A549 (cell line): ENCODE data around the gene FOXC2. TPM values are rescaled to one million over a fixed set of nuclear protein-coding genes. Genes with fewer than 3 reads are reported as not detected.

Source experiments
- ATAC-seq, 2 experiments: fragments of 200-7000 bp in 1 of 2; fragments of >200 bp in 1 of 2; cut with Nextera tagmentation in 1 of 2; cut with Tn5 transposase in 1 of 2; 3 replicates each; pipeline versions ENCODE4 v1.8.0 to v1.9.1; 2018 to 2020; ENCODE audit warnings: mild to moderate bottlenecking in 1 of 2, moderate library complexity in 1 of 2
- CTCF ChIA-PET: fragments of 300-600 bp; sonication (Branson Sonifier 250); formaldehyde crosslinking; extraction: SDS; loops from one replicate; lab custom pipeline; 2021; ENCODE audit warnings: antibody characterized with exemption, inconsistent platforms; lab: Yijun Ruan, JAX
- POLR2A ChIA-PET: fragments of 350-600 bp; formaldehyde crosslinking; extraction: SDS; loops from one replicate; lab custom pipeline; 2021; ENCODE audit warnings: antibody characterized with exemption, inconsistent platforms; lab: Yijun Ruan, JAX
- DNase-seq, 2 experiments: peaks; one replicate each; pipeline versions ENCODE4 v3.0.0 to v3.0.0-alpha.2; 2011 to 2016; ENCODE audit warnings: low read depth in 1 of 2, low spot score in 1 of 2
- FAIRE-seq: peaks from 2 replicates; lab custom pipeline; 2011; peaks lifted over from hg19 to GRCh38; lab: Jason Lieb, UNC
- H3K27ac ChIP-seq, 2 experiments: fragments of >200 bp; sonication (Bioruptor Twin); formaldehyde crosslinking; 3 replicates each; pipeline ENCODE4 v1.5.1; 2016 to 2017
- H3K4me1 ChIP-seq: fragments of >200 bp; sonication (Bioruptor Twin); formaldehyde crosslinking; 3 replicates; pipeline ENCODE4 v1.6.1; 2016
- H3K4me2 ChIP-seq: fragments of >200 bp; sonication (Bioruptor Twin); formaldehyde crosslinking; 3 replicates; pipeline ENCODE4 v1.6.1; 2016
- H3K4me3 ChIP-seq: fragments of >200 bp; sonication (Bioruptor Twin); formaldehyde crosslinking; 3 replicates; pipeline ENCODE4 v1.5.1; 2016
- H3K9me3 ChIP-seq: fragments of >200 bp; sonication (Bioruptor Twin); formaldehyde crosslinking; 3 replicates; pipeline ENCODE4 v1.6.1; 2016
- ATOH8 ChIP-seq: fragments of 250-450 bp; sonication (Bioruptor Pico); IDR thresholded peaks from 2 replicates; pipeline ENCODE4 v1.5.0; 2020; ENCODE audit warnings: low read depth, mild to moderate bottlenecking, moderate library complexity
- BHLHE40 ChIP-seq: IDR thresholded peaks from 2 replicates; pipeline ENCODE4 v1.6.1; 2012; ENCODE audit warnings: low read depth, low read length, inconsistent platforms
- CBX2 ChIP-seq: fragments of 200-600 bp; sonication (generic); IDR thresholded peaks from 2 replicates; pipeline ENCODE4 v1.6.1; 2016; ENCODE audit warnings: low read depth, mild to moderate bottlenecking, borderline replicate concordance
- E2F6 ChIP-seq: IDR thresholded peaks from 2 replicates; pipeline ENCODE4 v1.6.1; 2012; ENCODE audit warnings: low read depth, borderline replicate concordance
- EHMT2 ChIP-seq: fragments of 200-600 bp; sonication (generic); IDR thresholded peaks from 2 replicates; pipeline ENCODE4 v1.6.1; 2016; ENCODE audit warnings: antibody characterized with exemption, low read depth, mild to moderate bottlenecking, moderate library complexity
- ESRRA ChIP-seq: fragments of 150-350 bp; IDR thresholded peaks from 2 replicates; pipeline ENCODE4 v1.6.1; 2014; ENCODE audit warnings: mild to moderate bottlenecking, low read length, borderline replicate concordance
- FOSB ChIP-seq: fragments of 250-450 bp; sonication (Bioruptor Pico); IDR thresholded peaks from 2 replicates; pipeline ENCODE4 v1.5.0; 2020; ENCODE audit warnings: mild to moderate bottlenecking, moderate library complexity
- HDAC2 ChIP-seq: fragments of 200-600 bp; sonication (generic); IDR thresholded peaks from 2 replicates; pipeline ENCODE4 v1.6.1; 2016
- JUNB ChIP-seq: fragments of >200 bp; sonication (Bioruptor Twin); formaldehyde crosslinking; IDR thresholded peaks from 2 replicates; pipeline ENCODE4 v1.6.1; 2016
- KDM1A ChIP-seq: fragments of 200-600 bp; sonication (generic); IDR thresholded peaks from 2 replicates; pipeline ENCODE4 v1.6.1; 2016; ENCODE audit warnings: low read depth, mild to moderate bottlenecking
- KDM5A ChIP-seq: fragments of 200-600 bp; sonication (generic); IDR thresholded peaks from 2 replicates; pipeline ENCODE4 v1.6.1; 2016; ENCODE audit warnings: antibody characterized with exemption, mild to moderate bottlenecking
- MAFK ChIP-seq: fragments of 450-650 bp; IDR thresholded peaks from 2 replicates; pipeline ENCODE4 v1.6.1; 2014; ENCODE audit not compliant: partially characterized antibody
- MYC ChIP-seq: IDR thresholded peaks from 2 replicates; pipeline ENCODE4 v1.6.1; 2012; ENCODE audit warnings: mild to moderate bottlenecking, inconsistent platforms, low read length, improper control_type of control experiment, borderline replicate concordance
- NPAS2 ChIP-seq: fragments of 250-450 bp; sonication (Bioruptor Pico); IDR thresholded peaks from 2 replicates; pipeline ENCODE4 v1.8.0; 2022; ENCODE audit warnings: mild to moderate bottlenecking, moderate library complexity, borderline replicate concordance
- PHF8 ChIP-seq: fragments of 200-600 bp; sonication (generic); IDR thresholded peaks from 2 replicates; pipeline ENCODE4 v1.6.1; 2016; ENCODE audit warnings: low read depth, mild to moderate bottlenecking, antibody characterized with exemption, moderate library complexity, borderline replicate concordance
- POLR2A ChIP-seq: IDR thresholded peaks from 2 replicates; pipeline ENCODE4 v1.6.1; 2012; ENCODE audit warnings: mild to moderate bottlenecking, low read length
- POLR2AphosphoS2 ChIP-seq: conservative IDR thresholded peaks from 2 replicates; pipeline ENCODE4 v1.6.1; 2012; ENCODE audit warnings: low read length, improper control_type of control experiment, inconsistent platforms
- RARB ChIP-seq: fragments of 250-450 bp; sonication (Bioruptor Pico); IDR thresholded peaks from 2 replicates; pipeline ENCODE4 v1.8.0; 2021; ENCODE audit warnings: mild to moderate bottlenecking, moderate library complexity
- SMC3 ChIP-seq: fragments of >200 bp; sonication (Bioruptor Twin); formaldehyde crosslinking; IDR thresholded peaks from 3 replicates; pipeline ENCODE4 v1.6.1; 2018; ENCODE audit warnings: inconsistent platforms
- ZNF302 ChIP-seq: fragments of 250-450 bp; sonication (Bioruptor Pico); IDR thresholded peaks from 2 replicates; pipeline ENCODE4 v1.9.0; 2021; ENCODE audit warnings: inconsistent platforms, mild to moderate bottlenecking, moderate library complexity
- WGBS: methylation state at CpG from one replicate; pipeline ENCODE4 v1.1.6; 2017; ENCODE audit errors: missing lambda C conversion rate; 5-methylcytosine and 5-hydroxymethylcytosine counted together
- polyA plus RNA-seq, 4 experiments: library from polyadenylated mRNA; depleted of rRNA in 3 of 4; stranded (reverse); fragments of >200 nt; fragmentation: RNase III in 1 of 4; extraction: RNeasy Plus Mini Kit Qiagen cat#74134 plus additional on column Dnase treatment in 1 of 4; gene quantifications; 2 replicates in 3 of 4; 3 replicates in 1 of 4; pipeline ENCODE4 v1.2.3, GENCODE V29; 2011 to 2017
- TF ChIP-seq, protein P1 (sequence below): fragments of >200 bp; sonication (Bioruptor Twin); formaldehyde crosslinking; IDR thresholded peaks from 2 replicates; pipeline ENCODE4 v1.6.1; 2016
- TF ChIP-seq, protein P2 (sequence below): IDR thresholded peaks from 2 replicates; pipeline ENCODE4 v1.6.1; 2012
- TF ChIP-seq, protein P3 (sequence below): fragments of 150-350 bp; IDR thresholded peaks from 2 replicates; pipeline ENCODE4 v1.6.1; 2014; ENCODE audit warnings: low read depth, mild to moderate bottlenecking, low read length

The FOXC2 gene
- polyA plus RNA-seq, 2 of the 4 experiments (the other 2 are of a cell fraction) = 0.06 to 0.28 TPM

DNA sequence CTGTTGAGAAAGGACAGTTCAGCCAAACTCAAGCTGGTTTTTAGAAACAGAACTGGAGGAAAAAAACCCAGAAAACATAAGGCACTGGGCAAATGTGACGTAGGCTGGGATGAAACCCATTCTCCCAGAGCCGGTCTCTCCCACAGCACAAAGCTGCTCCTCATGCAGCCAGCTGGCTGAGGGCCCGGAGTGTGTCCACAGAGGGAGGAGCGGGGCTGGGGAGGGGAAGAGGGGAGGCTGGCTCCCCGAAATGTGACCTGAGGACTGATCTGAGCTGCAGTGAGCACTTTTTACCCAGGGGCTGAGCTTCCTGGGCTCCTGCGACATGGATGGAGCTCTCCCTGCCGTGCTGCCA, 35.5 kb upstream of the FOXC2 start:
- H3K9me3 ChIP-seq = peaks cover 3% of the 10 kb centered on the region; the same call in 1 of the 3 replicates
- H3K27ac ChIP-seq = no peak overlapping the region
- no peak overlapping the region for H3K4me3 ChIP-seq
- CTCF ChIA-PET = interaction anchor here (6.3 kb wide), 1 partner anchor 12 kb away, joined by 66 read pairs; no protein-coding TSS in a partner anchor
- no peak for TF ChIP-seq EHMT2
- no peak for TF ChIP-seq NPAS2 (CRISPR knock-in tag)
- no peak for TF ChIP-seq E2F6
- no peak for TF ChIP-seq KDM5A
- no peak for TF ChIP-seq HDAC2
- no peak overlapping the region for H3K4me2 ChIP-seq
- no peaks in the 10 kb centered on the region for H3K4me1 ChIP-seq
- FAIRE-seq (no peak), ATAC-seq (no peak), DNase-seq (no peak)
- POLR2A ChIA-PET = no interaction called here
- 84% methylated on average over 5 of the region's 7 CpGs for WGBS

DNA sequence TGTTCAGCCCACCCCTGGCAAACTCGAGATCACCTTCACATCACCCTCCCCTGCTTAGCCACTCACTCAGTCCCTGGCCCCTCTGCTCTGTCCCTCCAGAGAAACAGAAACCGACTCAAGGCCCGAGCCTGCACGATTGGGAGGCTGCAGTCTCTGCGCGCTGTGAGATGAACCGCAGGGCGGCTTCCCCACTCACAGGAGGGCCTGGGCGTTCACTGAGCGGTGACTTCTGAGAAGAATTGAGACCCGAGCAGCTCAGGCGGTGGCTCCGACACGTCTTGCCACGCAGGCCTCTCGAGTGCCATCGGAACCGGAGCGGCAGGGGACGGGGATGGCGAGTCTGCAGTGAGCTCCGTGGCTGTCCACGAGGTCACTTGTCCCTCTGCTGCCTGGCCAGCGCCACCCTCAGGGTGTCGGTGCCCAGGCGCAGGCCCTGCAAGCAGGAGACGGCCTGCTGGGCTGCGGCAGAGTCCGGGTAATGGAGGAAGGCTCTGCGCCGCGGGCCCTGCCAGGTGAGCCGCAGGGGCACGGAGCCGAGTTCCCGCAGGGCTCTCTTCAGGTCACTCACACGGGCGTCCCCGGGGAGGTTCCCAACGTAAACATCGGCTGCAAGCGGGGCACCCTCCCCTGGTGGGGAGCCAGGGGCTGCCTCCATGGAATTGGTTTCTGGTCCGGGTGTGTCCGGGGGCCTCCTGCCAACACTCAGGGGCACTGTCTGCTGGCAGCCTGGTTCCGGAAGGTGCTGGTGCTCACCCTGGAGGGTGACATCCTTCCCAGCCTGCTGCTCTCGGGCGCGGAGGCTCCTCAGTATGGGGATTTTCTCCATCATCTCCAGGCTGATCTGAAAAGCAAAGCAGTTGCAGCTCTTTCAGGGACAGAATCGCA, 34.7 kb upstream of the FOXC2 start:
- ATAC-seq (no peak), FAIRE-seq (no peak)
- Histone ChIP-seq H3K27ac (no peak overlapping the region), H3K9me3 (peaks cover 3% of the 10 kb centered on the region; the same call in 1 of the 3 replicates)
- TF ChIP-seq ZNF302 (CRISPR knock-in tag) (no peak), MAFK (no peak), SMC3 (no peak), ESRRA (no peak), EHMT2 (no peak), BHLHE40 (no peak), POLR2AphosphoS2 (no peak), PHF8 (no peak), JUNB (no peak), KDM1A (no peak), ATOH8 (CRISPR knock-in tag) (no peak), POLR2A (no peak), CBX2 (no peak), RARB (CRISPR knock-in tag) (no peak), FOSB (CRISPR knock-in tag) (no peak), MYC (no peak)
- TF ChIP-seq, protein P1, sequence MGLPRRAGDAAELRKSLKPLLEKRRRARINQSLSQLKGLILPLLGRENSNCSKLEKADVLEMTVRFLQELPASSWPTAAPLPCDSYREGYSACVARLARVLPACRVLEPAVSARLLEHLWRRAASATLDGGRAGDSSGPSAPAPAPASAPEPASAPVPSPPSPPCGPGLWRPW = no peak
- TF ChIP-seq, protein P2, sequence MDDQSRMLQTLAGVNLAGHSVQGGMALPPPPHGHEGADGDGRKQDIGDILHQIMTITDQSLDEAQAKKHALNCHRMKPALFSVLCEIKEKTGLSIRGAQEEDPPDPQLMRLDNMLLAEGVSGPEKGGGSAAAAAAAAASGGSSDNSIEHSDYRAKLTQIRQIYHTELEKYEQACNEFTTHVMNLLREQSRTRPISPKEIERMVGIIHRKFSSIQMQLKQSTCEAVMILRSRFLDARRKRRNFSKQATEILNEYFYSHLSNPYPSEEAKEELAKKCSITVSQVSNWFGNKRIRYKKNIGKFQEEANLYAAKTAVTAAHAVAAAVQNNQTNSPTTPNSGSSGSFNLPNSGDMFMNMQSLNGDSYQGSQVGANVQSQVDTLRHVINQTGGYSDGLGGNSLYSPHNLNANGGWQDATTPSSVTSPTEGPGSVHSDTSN = no peak
- TF ChIP-seq, protein P3, sequence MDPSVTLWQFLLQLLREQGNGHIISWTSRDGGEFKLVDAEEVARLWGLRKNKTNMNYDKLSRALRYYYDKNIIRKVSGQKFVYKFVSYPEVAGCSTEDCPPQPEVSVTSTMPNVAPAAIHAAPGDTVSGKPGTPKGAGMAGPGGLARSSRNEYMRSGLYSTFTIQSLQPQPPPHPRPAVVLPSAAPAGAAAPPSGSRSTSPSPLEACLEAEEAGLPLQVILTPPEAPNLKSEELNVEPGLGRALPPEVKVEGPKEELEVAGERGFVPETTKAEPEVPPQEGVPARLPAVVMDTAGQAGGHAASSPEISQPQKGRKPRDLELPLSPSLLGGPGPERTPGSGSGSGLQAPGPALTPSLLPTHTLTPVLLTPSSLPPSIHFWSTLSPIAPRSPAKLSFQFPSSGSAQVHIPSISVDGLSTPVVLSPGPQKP = no peak
- TF ChIP-seq, all 56 proteins: peak for 0
- H3K4me2 ChIP-seq = no peak overlapping the region
- 89% methylated on average over 42 of the region's 49 CpGs for WGBS
- no peak overlapping the region for H3K4me3 ChIP-seq
- CTCF ChIA-PET = interaction anchor here (6.3 kb wide), 1 partner anchor 13 kb away, joined by 66 read pairs; no protein-coding TSS in a partner anchor
- POLR2A ChIA-PET = no interaction called here
- no peaks in the 10 kb centered on the region for H3K4me1 ChIP-seq
- no peak for DNase-seq
